Keratinocyte (primary cell): ENCODE data around the gene F2. TPM values are rescaled to one million over a fixed set of nuclear protein-coding genes. Genes with fewer than 3 reads are reported as not detected.

Experiments
- DNase-seq: peaks from one replicate; pipeline ENCODE4 v3.0.0-alpha.2; 2011; ENCODE audit warnings: low read depth, missing footprints, low spot score
- FAIRE-seq: peaks from 2 replicates; lab custom pipeline; 2011; peaks lifted over from hg19 to GRCh38; lab: Jason Lieb, UNC
- H2AFZ ChIP-seq: 2 replicates; pipeline ENCODE4 v1.6.0; 2012; ENCODE audit warnings: low read length, control low read depth, inconsistent platforms; ENCODE audit not compliant: control insufficient read depth
- H3K27ac ChIP-seq: 2 replicates; pipeline ENCODE4 v1.5.1; 2011; ENCODE audit warnings: low read length; ENCODE audit not compliant: control insufficient read depth, insufficient read depth
- H3K27me3 ChIP-seq: 3 replicates; pipeline ENCODE4 v1.6.0; 2011; ENCODE audit warnings: low read length; ENCODE audit not compliant: control insufficient read depth, insufficient read depth; ENCODE audit errors: extremely low read depth
- H3K36me3 ChIP-seq, 2 experiments: 2 replicates in 1 of 2; 3 replicates in 1 of 2; pipeline ENCODE4 v1.5.1; 2011; ENCODE audit warnings: low read length in 2 of 2, mild to moderate bottlenecking in 1 of 2; ENCODE audit not compliant: control insufficient read depth in 2 of 2, insufficient read depth in 2 of 2; ENCODE audit errors: extremely low read depth in 1 of 2
- H3K4me1 ChIP-seq: 3 replicates; pipeline ENCODE4 v1.5.1; 2011; ENCODE audit warnings: low read length; ENCODE audit not compliant: control insufficient read depth, insufficient read depth; ENCODE audit errors: extremely low read depth
- H3K4me2 ChIP-seq: 3 replicates; pipeline ENCODE4 v1.6.0; 2011; ENCODE audit warnings: low read depth, low read length; ENCODE audit not compliant: control insufficient read depth, insufficient read depth; ENCODE audit errors: extremely low read depth
- H3K4me3 ChIP-seq, 3 experiments: fragments of 200-600 bp in 1 of 3; sonication (generic) in 1 of 3; 2 replicates in 2 of 3; 3 replicates in 1 of 3; pipeline ENCODE4 v1.5.1; 2011 to 2016; ENCODE audit warnings: low read length in 3 of 3, mild to moderate bottlenecking in 3 of 3, control low read depth in 2 of 3, inconsistent platforms in 1 of 3, low read depth in 1 of 3, mixed read lengths in 1 of 3, mixed run types in 1 of 3, moderate library complexity in 1 of 3; ENCODE audit not compliant: control insufficient read depth in 2 of 3, insufficient read depth in 2 of 3; ENCODE audit errors: extremely low read depth in 1 of 3
- H3K79me2 ChIP-seq: 2 replicates; pipeline ENCODE4 v1.6.0; 2012; ENCODE audit warnings: low read length; ENCODE audit not compliant: control insufficient read depth, insufficient read depth
- H3K9ac ChIP-seq: 3 replicates; pipeline ENCODE4 v1.6.0; 2011; ENCODE audit warnings: low read length; ENCODE audit not compliant: control insufficient read depth, insufficient read depth; ENCODE audit errors: extremely low read depth
- H3K9me1 ChIP-seq: 3 replicates; pipeline ENCODE4 v1.6.0; 2011; ENCODE audit warnings: low read length; ENCODE audit not compliant: control insufficient read depth, insufficient read depth; ENCODE audit errors: extremely low read depth
- H3K9me3 ChIP-seq: 2 replicates; pipeline ENCODE4 v1.5.1; 2012; ENCODE audit warnings: low read depth, low read length; ENCODE audit not compliant: control insufficient read depth
- H4K20me1 ChIP-seq: 3 replicates; pipeline ENCODE4 v1.6.0; 2011; ENCODE audit warnings: low read length; ENCODE audit not compliant: control insufficient read depth, insufficient read depth; ENCODE audit errors: extremely low read depth
- CTCF ChIP-seq, 3 experiments: IDR thresholded peaks in 1 of 3; conservative IDR thresholded peaks in 1 of 3; optimal IDR thresholded peaks in 1 of 3; 2 replicates in 2 of 3; 3 replicates in 1 of 3; pipeline versions ENCODE3 to v1.5.1; 2011; ENCODE audit warnings: low read length in 3 of 3, mild to moderate bottlenecking in 3 of 3, moderate library complexity in 2 of 3, control low read depth in 1 of 3, inconsistent platforms in 1 of 3; ENCODE audit not compliant: insufficient read depth in 2 of 3; ENCODE audit errors: extremely low read depth in 1 of 3
- EZH2 ChIP-seq: IDR thresholded peaks from one replicate; pipeline ENCODE4 v1.6.1; 2012; ENCODE audit warnings: inconsistent platforms, mild to moderate bottlenecking, low read length, moderate library complexity
- dilution Hi-C: fragments of 300-500 bp; cut with MboI; formaldehyde crosslinking; loops from one replicate; pipeline ENCODE4 v1.7.0; 2020; ENCODE audit warnings: low sequenced_read_pairs; ENCODE audit not compliant: extremely low pct_ligation_motif_present
- polyA plus RNA-seq, 5 experiments: library from polyadenylated mRNA; depleted of rRNA in 3 of 5; stranded (reverse) in 3 of 5; stranded (forward) in 1 of 5; unstranded in 1 of 5; fragments of >200 nt; gene quantifications; 1 replicate in 1 of 5; 2 replicates in 3 of 5; 3 replicates in 1 of 5; pipeline versions ENCODE4 v1.2.1 to v1.2.3, GENCODE V29; 2011 to 2012; ENCODE audit warnings: missing spikeins in 2 of 5, low read depth in 1 of 5, low replicate concordance in 1 of 5

F2 gene
- polyA plus RNA-seq, 1 donor (not counting 4 experiments of a cell fraction or from before 2014, with no cell fraction given) = not detected

DNA sequence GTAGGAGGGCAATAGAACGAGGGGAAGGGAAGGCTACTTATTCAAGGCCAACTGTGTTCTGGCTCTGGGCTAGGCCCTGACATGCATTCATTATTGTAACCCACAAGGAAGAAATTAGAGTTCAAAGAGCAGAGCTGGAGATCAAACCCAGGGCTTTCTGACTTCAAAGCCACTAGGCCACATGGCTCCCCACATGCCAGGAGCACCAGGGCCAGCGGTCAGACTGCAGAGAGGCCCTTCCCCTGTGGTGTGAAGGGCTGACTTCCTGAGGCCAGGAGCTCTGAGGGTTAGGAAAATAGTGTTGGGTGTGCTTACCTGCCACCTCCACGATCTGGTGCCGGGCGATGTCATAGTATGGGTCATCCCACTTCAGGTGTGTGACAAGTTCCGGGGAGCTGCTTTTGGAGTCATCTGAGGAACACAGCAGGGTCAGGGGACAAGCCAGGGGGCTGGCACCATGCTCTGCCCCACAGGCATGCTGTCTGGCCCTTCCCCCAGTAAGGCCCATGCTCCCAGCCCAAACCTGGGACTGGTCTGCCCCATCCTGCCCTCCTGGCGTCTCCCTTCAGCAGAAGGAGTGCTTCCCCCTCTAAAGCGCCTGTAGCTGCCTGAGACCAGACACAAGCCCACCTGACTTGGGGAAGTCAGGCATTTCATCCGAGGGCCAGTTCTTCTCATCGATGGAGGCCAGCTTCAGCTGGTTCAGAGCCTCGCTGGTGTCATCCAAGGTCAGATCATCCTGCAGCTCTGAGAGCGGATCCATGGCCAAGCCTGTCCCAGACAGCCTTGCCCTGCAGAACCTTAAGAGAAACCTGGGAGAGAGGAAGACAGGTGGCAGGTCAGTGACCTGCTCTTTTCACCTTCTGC, 23.4 kb upstream of the F2 start:
- DNase-seq (no peak), FAIRE-seq (no peak)
- peaks cover 8% of the 10 kb centered on the region for H3K4me1 ChIP-seq
- H3K36me3 ChIP-seq = peaks cover 21 to 32% of the 10 kb centered on the region in 2 experiments
- H3K9me3 ChIP-seq = no peaks in the 10 kb centered on the region
- H3K27ac ChIP-seq = no peak overlapping the region
- TF ChIP-seq CTCF (optimal IDR thresholded peaks at IDR 0.05 in 1 of 3, IDR thresholded peaks at IDR 0.05 in 1 of 3, conservative IDR thresholded peaks at IDR 0.05 in 1 of 3; ENCODE audit: extremely low read depth in 1 of 3, insufficient read depth in 2 of 3, low read length in 3 of 3) = no peak
- no peak for TF ChIP-seq EZH2
- peaks cover 30% of the 10 kb centered on the region for H3K79me2 ChIP-seq
- dilution Hi-C loops = no loop called here
- H3K9ac ChIP-seq = no peak overlapping the region
- no peak overlapping the region for H2AFZ ChIP-seq
- H3K4me2 ChIP-seq = no peak overlapping the region
- H3K4me3 ChIP-seq = no peak overlapping the region
- H3K27me3 ChIP-seq = no peaks in the 10 kb centered on the region
- H3K9me1 ChIP-seq = no peaks in the 10 kb centered on the region
- no peaks in the 10 kb centered on the region for H4K20me1 ChIP-seq

DNA sequence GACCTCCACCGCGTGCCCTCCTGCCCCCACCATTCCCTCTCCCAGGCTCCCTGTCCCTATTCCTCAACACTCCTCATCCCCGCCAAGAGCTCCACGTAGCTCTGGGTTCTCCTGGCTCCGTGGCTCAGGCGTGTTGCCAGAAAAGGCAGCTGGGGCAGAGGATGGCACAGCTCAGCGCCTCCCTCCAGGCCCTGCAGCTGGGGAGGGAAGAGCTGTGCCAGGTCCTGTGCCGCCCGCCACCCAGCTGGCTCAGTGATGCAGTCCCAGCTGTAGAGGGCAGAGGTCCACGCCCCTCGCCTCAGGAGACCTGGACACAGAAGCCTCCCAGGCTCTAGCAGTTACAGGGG, 22.8 kb upstream of the F2 start:
- TF ChIP-seq CTCF (optimal IDR thresholded peaks at IDR 0.05 in 1 of 3, IDR thresholded peaks at IDR 0.05 in 1 of 3, conservative IDR thresholded peaks at IDR 0.05 in 1 of 3; ENCODE audit: extremely low read depth in 1 of 3, insufficient read depth in 2 of 3, low read length in 3 of 3) (no peak), EZH2 (no peak)
- Histone ChIP-seq H2AFZ (no peak overlapping the region), H3K4me2 (no peak overlapping the region), H3K27ac (no peak overlapping the region), H3K9ac (no peak overlapping the region), H3K27me3 (no peaks in the 10 kb centered on the region), H3K9me3 (no peaks in the 10 kb centered on the region), H3K4me3 (no peak overlapping the region), H3K79me2 (peaks cover 33% of the 10 kb centered on the region), H4K20me1 (no peaks in the 10 kb centered on the region), H3K36me3 (peaks cover 21 to 32% of the 10 kb centered on the region in 2 experiments), H3K4me1 (peaks cover 8% of the 10 kb centered on the region), H3K9me1 (no peaks in the 10 kb centered on the region)
- DNase-seq = no peak
- no peak for FAIRE-seq
- dilution Hi-C loops = no loop called here
